HuH-7 (cell line): Measurements from ENCODE around the gene FAM81A.
"Not testable (repeated sequence)": the region's sequence is repeated elsewhere in the genome, so short reads cannot be mapped to it uniquely, and the experiment has no call there.

Experiments
- DNase-seq: peaks from one replicate; pipeline ENCODE4 v3.0.0; 2011; ENCODE audit warnings: low spot score

FAM81A gene

GRCh38 chr15:59428898-59429297 is 9.1 kb upstream of the FAM81A start:
- not testable (repeated sequence) for DNase-seq

GRCh38 chr15:59432389-59432788 is 5.6 kb upstream of the FAM81A start:
- no peak for DNase-seq

- DNase-seq = no peak
These were observed 3.5 kb upstream of the FAM81A start for GRCh38 chr15:59434481-59434880.

GRCh38 chr15:59436774-59437141 is 1.2 kb upstream of the FAM81A start:
- no peak for DNase-seq

GRCh38 chr15:59437142-59437816 is 707 bp upstream of the FAM81A start:
- no peak for DNase-seq

GRCh38 chr15:59438625-59439290 is 772 bp downstream of the FAM81A start:
- DNase-seq = no peak

GRCh38 chr15:59439576-59439975 is 1.6 kb downstream of the FAM81A start:
- DNase-seq = no peak

GRCh38 chr15:59443341-59444072 is 5.5 kb downstream of the FAM81A start:
- no peak for DNase-seq

GRCh38 chr15:59444081-59444835 is 6.3 kb downstream of the FAM81A start:
- no peak for DNase-seq

- no peak for DNase-seq
These were observed 7.1 kb downstream of the FAM81A start for GRCh38 chr15:59444980-59445545.

GRCh38 chr15:59446232-59446957 is 8.4 kb downstream of the FAM81A start:
- DNase-seq = no peak

GRCh38 chr15:59447367-59447766 is 9.4 kb downstream of the FAM81A start:
- DNase-seq = no peak

- DNase-seq = no peak
These were observed 10.9 kb downstream of the FAM81A start for GRCh38 chr15:59448871-59449270.

GRCh38 chr15:59453474-59454215 is 15.7 kb downstream of the FAM81A start:
- no peak for DNase-seq

GRCh38 chr15:59456114-59456513 is 18.1 kb downstream of the FAM81A start:
- no peak for DNase-seq

GRCh38 chr15:59457103-59457502 is 19.1 kb downstream of the FAM81A start:
- no peak for DNase-seq

- no peak for DNase-seq
These were observed 23.5 kb downstream of the FAM81A start for GRCh38 chr15:59461521-59461920.

- DNase-seq = no peak
These were observed 35.2 kb downstream of the FAM81A start for GRCh38 chr15:59473226-59473625.

- not testable (repeated sequence) for DNase-seq
These were observed 37.2 kb downstream of the FAM81A start for GRCh38 chr15:59475161-59475560.

GRCh38 chr15:59484399-59484798 is 46.4 kb downstream of the FAM81A start:
- no peak for DNase-seq

GRCh38 chr15:59485036-59485435 is 47.0 kb downstream of the FAM81A start:
- DNase-seq = no peak
